H9 (cell line): ENCODE measurements around the gene KCNK16. TPM values are rescaled to one million over a fixed set of nuclear protein-coding genes. Genes with fewer than 3 reads are reported as not detected.

Experiments used
- DNase-seq: peaks from one replicate; pipeline ENCODE4 v3.0.0-alpha.2; 2017
- H2AFZ ChIP-seq: one replicate; pipeline ENCODE4 v1.6.1; 2013; ENCODE audit warnings: mild to moderate bottlenecking, low read length, control low read depth, moderate library complexity
- H2AK5ac ChIP-seq: 2 replicates; pipeline ENCODE4 v1.6.1; 2013; ENCODE audit warnings: low read length, control low read depth, mixed read lengths; ENCODE audit not compliant: insufficient read length
- H2BK120ac ChIP-seq: one replicate; pipeline ENCODE4 v1.6.1; 2013; ENCODE audit warnings: low read depth, mild to moderate bottlenecking, low read length, control low read depth, inconsistent platforms; ENCODE audit not compliant: poor library complexity, severe bottlenecking
- H2BK12ac ChIP-seq: 2 replicates; pipeline ENCODE4 v1.6.1; 2013; ENCODE audit warnings: low read length, control low read depth, mixed read lengths, low read depth; ENCODE audit not compliant: insufficient read length
- H2BK15ac ChIP-seq: 2 replicates; pipeline ENCODE4 v1.6.1; 2013; ENCODE audit warnings: low read depth, low read length, control low read depth
- H2BK20ac ChIP-seq: one replicate; pipeline ENCODE4 v1.6.1; 2013; ENCODE audit warnings: low read depth, mild to moderate bottlenecking, low read length, control low read depth, inconsistent platforms; ENCODE audit not compliant: poor library complexity, severe bottlenecking
- H2BK5ac ChIP-seq: 2 replicates; pipeline ENCODE4 v1.6.1; 2013; ENCODE audit warnings: low read length, control low read depth, mixed read lengths; ENCODE audit not compliant: insufficient read length
- H3K14ac ChIP-seq: 2 replicates; pipeline ENCODE4 v1.6.1; 2013; ENCODE audit warnings: low read length, control low read depth; ENCODE audit not compliant: insufficient read depth
- H3K18ac ChIP-seq: 2 replicates; pipeline ENCODE4 v1.6.1; 2013; ENCODE audit warnings: low read depth, mild to moderate bottlenecking, mixed read lengths, low read length, control low read depth; ENCODE audit not compliant: insufficient read length
- H3K23ac ChIP-seq: 2 replicates; pipeline ENCODE4 v1.6.1; 2013; ENCODE audit warnings: low read length, control low read depth, mixed read lengths, low read depth; ENCODE audit not compliant: insufficient read length
- H3K23me2 ChIP-seq: 2 replicates; pipeline ENCODE4 v1.6.1; 2013; ENCODE audit warnings: low read depth, mild to moderate bottlenecking, mixed read lengths, low read length, control low read depth; ENCODE audit not compliant: insufficient read length, poor library complexity, severe bottlenecking
- H3K27ac ChIP-seq: 2 replicates; pipeline ENCODE4 v1.5.1; 2013; ENCODE audit warnings: low read length, control low read depth, mixed read lengths, low read depth; ENCODE audit not compliant: insufficient read length
- H3K27me3 ChIP-seq: 2 replicates; pipeline ENCODE4 v1.6.1; 2013; ENCODE audit warnings: low read length, control low read depth, inconsistent platforms; ENCODE audit not compliant: insufficient read depth
- H3K4ac ChIP-seq: 2 replicates; pipeline ENCODE4 v1.6.1; 2013; ENCODE audit warnings: low read depth, mild to moderate bottlenecking, control low read depth, inconsistent platforms, low read length, moderate library complexity
- H3K4me1 ChIP-seq: 2 replicates; pipeline ENCODE4 v1.6.1; 2013; ENCODE audit warnings: low read length, control low read depth, inconsistent platforms; ENCODE audit not compliant: insufficient read depth
- H3K4me2 ChIP-seq: 2 replicates; pipeline ENCODE4 v1.6.1; 2013; ENCODE audit warnings: low read length, control low read depth, mixed read lengths; ENCODE audit not compliant: insufficient read length, insufficient read depth
- H3K56ac ChIP-seq: 2 replicates; pipeline ENCODE4 v1.6.1; 2013; ENCODE audit warnings: low read depth, mild to moderate bottlenecking, mixed read lengths, low read length, control low read depth; ENCODE audit not compliant: insufficient read length
- H3K79me1 ChIP-seq: 2 replicates; pipeline ENCODE4 v1.6.1; 2013; ENCODE audit warnings: low read depth, mild to moderate bottlenecking, moderate library complexity, low read length, control low read depth, inconsistent platforms; ENCODE audit not compliant: insufficient read depth, poor library complexity, severe bottlenecking
- H3K79me2 ChIP-seq: 2 replicates; pipeline ENCODE4 v1.6.1; 2013; ENCODE audit warnings: low read length, control low read depth, inconsistent platforms; ENCODE audit not compliant: insufficient read depth
- H3K9ac ChIP-seq: 2 replicates; pipeline ENCODE4 v1.6.1; 2013; ENCODE audit warnings: low read length, control low read depth, mixed read lengths; ENCODE audit not compliant: insufficient read length; ENCODE audit errors: extremely low read depth
- H3K9me3 ChIP-seq: one replicate; pipeline ENCODE4 v1.6.1; 2013; ENCODE audit warnings: low read depth, low read length, inconsistent platforms; ENCODE audit not compliant: control insufficient read depth
- H3T11ph ChIP-seq: one replicate; pipeline ENCODE4 v1.6.1; 2013; ENCODE audit warnings: mild to moderate bottlenecking, low read length, control low read depth, inconsistent platforms
- H4K20me1 ChIP-seq: one replicate; pipeline ENCODE4 v1.6.1; 2013; ENCODE audit not compliant: control insufficient read depth, insufficient read length, insufficient read depth
- H4K5ac ChIP-seq: 2 replicates; pipeline ENCODE4 v1.6.1; 2013; ENCODE audit warnings: low read depth, mild to moderate bottlenecking, mixed read lengths, low read length, control low read depth; ENCODE audit not compliant: insufficient read length
- H4K8ac ChIP-seq: replicated peaks from 2 replicates; pipeline ENCODE4 v1.6.1; 2013; ENCODE audit warnings: low read length, control low read depth, mixed read lengths, low read depth; ENCODE audit not compliant: insufficient read length
- H4K91ac ChIP-seq: 2 replicates; pipeline ENCODE4 v1.6.1; 2013; ENCODE audit warnings: low read depth, mild to moderate bottlenecking, moderate library complexity, mixed read lengths, low read length, control low read depth; ENCODE audit not compliant: insufficient read length
- H3K27ac Mint-ChIP-seq, 3 experiments: 2 replicates in 2 of 3; 3 replicates in 1 of 3; pipeline ENCODE4 v1.8.0; 2020 to 2021; ENCODE audit warnings: mixed read lengths in 3 of 3, mild to moderate bottlenecking in 1 of 3, moderate library complexity in 1 of 3
- H3K27me3 Mint-ChIP-seq: 2 replicates; pipeline ENCODE4 v1.8.0; 2021; ENCODE audit warnings: low read depth, mild to moderate bottlenecking, moderate library complexity, mixed read lengths
- H3K36me3 Mint-ChIP-seq, 3 experiments: 2 replicates in 2 of 3; 3 replicates in 1 of 3; pipeline ENCODE4 v1.8.0; 2020 to 2021; ENCODE audit warnings: low read depth in 3 of 3, mixed read lengths in 3 of 3; ENCODE audit not compliant: insufficient read depth in 1 of 3
- H3K4me1 Mint-ChIP-seq, 2 experiments: 2 replicates each; pipeline ENCODE4 v1.8.0; 2020; ENCODE audit warnings: mixed read lengths in 2 of 2
- H3K4me3 Mint-ChIP-seq, 2 experiments: 2 replicates in 1 of 2; 3 replicates in 1 of 2; pipeline ENCODE4 v1.8.0; 2020 to 2021; ENCODE audit warnings: mild to moderate bottlenecking in 2 of 2, mixed read lengths in 2 of 2, moderate library complexity in 1 of 2
- H3K9me3 Mint-ChIP-seq, 2 experiments: 2 replicates in 1 of 2; 3 replicates in 1 of 2; pipeline ENCODE4 v1.8.0; 2020; ENCODE audit warnings: mild to moderate bottlenecking in 2 of 2, mixed read lengths in 2 of 2, moderate library complexity in 1 of 2
- CTCF ChIP-seq: fragments of 200-600 bp; sonication (generic); conservative IDR thresholded peaks from 3 replicates; pipeline ENCODE4 v1.8.0; 2021; ENCODE audit warnings: antibody characterized with exemption, mild to moderate bottlenecking
- WGBS: extraction: QIAGEN DNeasy Blood & Tissue Kit; methylation state at CpG from one replicate; pipeline ENCODE4 v1.1.7; 2013; ENCODE audit warnings: missing lambda C conversion rate, low lambda C conversion rate, mixed read lengths; ENCODE audit not compliant: insufficient read length; ENCODE audit errors: extremely low coverage; 5-methylcytosine and 5-hydroxymethylcytosine counted together
- total RNA-seq: library from RNA; stranded (reverse); gene quantifications from 2 replicates; pipeline ENCODE4 v1.2.1, GENCODE V29; 2021

KCNK16 gene
- total RNA-seq, 1 experiment from 2014 or later, result not detected

- no peak overlapping the region for H2BK5ac ChIP-seq
- TF ChIP-seq CTCF, result no peak
- H3K4me1 ChIP-seq, result no peaks in the 10 kb centered on the region
- no peaks in the 10 kb centered on the region; a peak in 2 of 5 replicates for H3K9me3 Mint-ChIP-seq
- H3T11ph ChIP-seq, result no peak overlapping the region
- no peak overlapping the region for H3K23ac ChIP-seq
- H3K27me3 ChIP-seq, result no peaks in the 10 kb centered on the region; the same call in 1 of the 2 replicates
- no peaks in the 10 kb centered on the region for H3K36me3 Mint-ChIP-seq
- H3K56ac ChIP-seq, result no peak overlapping the region
- no peaks in the 10 kb centered on the region for H3K79me1 ChIP-seq
- no peak overlapping the region for H2AFZ ChIP-seq
- H3K18ac ChIP-seq, result no peak overlapping the region
- H4K91ac ChIP-seq, result no peak overlapping the region
- no peak overlapping the region for H3K27ac ChIP-seq
- H3K27ac Mint-ChIP-seq, result peak overlapping the region in 1 of 3 experiments; percentile 45; a peak in 1 of 7 replicates
- H2AK5ac ChIP-seq, result no peak overlapping the region
- no peak for DNase-seq
- no peaks in the 10 kb centered on the region for H3K79me2 ChIP-seq
- H3K9ac ChIP-seq, result no peak overlapping the region
- H3K4me2 ChIP-seq, result no peak overlapping the region
- H3K4me1 Mint-ChIP-seq, result no peaks in the 10 kb centered on the region
- WGBS, result no CpG with 5 or more reads among the region's 5 CpGs
- H2BK20ac ChIP-seq, result no peak overlapping the region
- H4K8ac ChIP-seq, result no peak overlapping the region
- H2BK120ac ChIP-seq, result no peak overlapping the region
- no peak overlapping the region for H4K5ac ChIP-seq
- no peak overlapping the region for H3K14ac ChIP-seq
- H3K9me3 ChIP-seq, result no peaks in the 10 kb centered on the region
- H4K20me1 ChIP-seq, result no peaks in the 10 kb centered on the region
- no peak overlapping the region for H3K4ac ChIP-seq
- H2BK12ac ChIP-seq, result no peak overlapping the region
- H2BK15ac ChIP-seq, result no peak overlapping the region
- no peaks in the 10 kb centered on the region for H3K23me2 ChIP-seq
- H3K4me3 Mint-ChIP-seq, result no peak overlapping the region
- H3K27me3 Mint-ChIP-seq, result peaks cover 48% of the 10 kb centered on the region
Measured at GRCh38 chr6:39321761-39322160, 741 bp downstream of the KCNK16 start.
